Stimulated activated effector memory CD8-positive, alpha-beta T cell treated with anti-CD3 and anti-CD28 coated beads, Interleukin-12 subunit alpha, Interleukin-12 subunit beta, amount 100 ng/mL, for 72 hours (primary cell): ENCODE data around the gene SAT2.

Source experiments
- ATAC-seq: fragments of 150-1000 bp; cut with Tn5 transposase; 2 replicates; pipeline ENCODE4 v1.10.0; 2021
- DNase-seq, 2 donors: peaks; one replicate each; pipeline ENCODE4 v3.0.0; 2021 to 2022; ENCODE audit warnings: low spot score in 2 of 2
- H3K27ac Mint-ChIP-seq: one replicate; pipeline ENCODE4 v1.8.0; 2022; ENCODE audit warnings: mild to moderate bottlenecking, mixed read lengths
- H3K36me3 Mint-ChIP-seq: one replicate; pipeline ENCODE4 v1.8.0; 2022; ENCODE audit warnings: mild to moderate bottlenecking, mixed read lengths
- H3K4me1 Mint-ChIP-seq: one replicate; pipeline ENCODE4 v1.8.0; 2022; ENCODE audit warnings: mixed read lengths
- H3K4me3 Mint-ChIP-seq: one replicate; pipeline ENCODE4 v1.8.0; 2022; ENCODE audit warnings: mild to moderate bottlenecking, mixed read lengths
- H3K9me3 Mint-ChIP-seq: one replicate; pipeline ENCODE4 v1.8.0; 2022; ENCODE audit warnings: mixed read lengths

SAT2 gene

GRCh38 chr17:7589204-7589868 lies 38.3 kb downstream of the SAT2 start:
- DNase-seq (peak; percentile 47 to 81), ATAC-seq (peak; percentile 80)
- H3K4me1 Mint-ChIP-seq: peaks cover 20% of the 10 kb centered on the region

GRCh38 chr17:7588553-7589203 lies 38.9 kb downstream of the SAT2 start:
- DNase-seq (peak in 1 of 2 donors; percentile 51), ATAC-seq (no peak)
- Mint-ChIP-seq H3K27ac (peak overlapping the region; percentile 49), H3K4me1 (peaks cover 22% of the 10 kb centered on the region), H3K4me3 (no peak overlapping the region), H3K9me3 (no peaks in the 10 kb centered on the region), H3K36me3 (peaks cover 73% of the 10 kb centered on the region)

More at GRCh38 chr17:7589204-7589868, 38.3 kb downstream of the SAT2 start:
- Mint-ChIP-seq H3K27ac (no peak overlapping the region), H3K4me3 (no peak overlapping the region), H3K9me3 (no peaks in the 10 kb centered on the region), H3K36me3 (peaks cover 73% of the 10 kb centered on the region)

- ATAC-seq (no peak), DNase-seq (no peak)
- Mint-ChIP-seq H3K4me3 (no peak overlapping the region), H3K9me3 (no peaks in the 10 kb centered on the region), H3K27ac (peak overlapping the region; percentile 49), H3K36me3 (peaks cover 70% of the 10 kb centered on the region), H3K4me1 (peaks cover 29% of the 10 kb centered on the region)
These were observed 40.0 kb downstream of the SAT2 start for GRCh38 chr17:7587420-7588151.

GRCh38 chr17:7586673-7587419 lies 40.8 kb downstream of the SAT2 start:
- Mint-ChIP-seq H3K9me3 (no peaks in the 10 kb centered on the region), H3K36me3 (peaks cover 69% of the 10 kb centered on the region), H3K4me1 (peaks cover 35% of the 10 kb centered on the region), H3K4me3 (no peak overlapping the region), H3K27ac (peak overlapping the region; percentile 49)
- DNase-seq (no peak), ATAC-seq (no peak)

- peaks cover 79% of the 10 kb centered on the region for H3K36me3 Mint-ChIP-seq
- peak within 1 kb of the TSS; percentile 93 for H3K4me3 Mint-ChIP-seq
- DNase-seq: peak; percentile 87 to 97
- peak; percentile 84 for ATAC-seq
- H3K27ac Mint-ChIP-seq: peak within 1 kb of the TSS; percentile 97
- H3K4me1 Mint-ChIP-seq: peaks cover 66% of the 10 kb centered on the region
- no peaks in the 10 kb centered on the region for H3K9me3 Mint-ChIP-seq
These were observed 44.1 kb downstream of the SAT2 start, which contains the start of gene MPDU1 for GRCh38 chr17:7583253-7584109. TSS of gene MPDU1 (plus strand) at chr17:7583852. CDS start at chr17:7583863, 11 bp downstream.

- no peak for ATAC-seq
- DNase-seq: peak in 1 of 2 donors; percentile 53
- H3K9me3 Mint-ChIP-seq: no peaks in the 10 kb centered on the region
- peaks cover 75% of the 10 kb centered on the region for H3K4me1 Mint-ChIP-seq
- H3K27ac Mint-ChIP-seq: peak overlapping the region; percentile 97
- H3K36me3 Mint-ChIP-seq: peaks cover 79% of the 10 kb centered on the region
- peak overlapping the region; percentile 93 for H3K4me3 Mint-ChIP-seq
These were observed 45.0 kb downstream of the SAT2 start for GRCh38 chr17:7582396-7583252.

GRCh38 chr17:7580604-7581575 lies 46.7 kb downstream of the SAT2 start:
- H3K9me3 Mint-ChIP-seq: no peaks in the 10 kb centered on the region
- H3K4me3 Mint-ChIP-seq: peak overlapping the region; percentile 93
- H3K4me1 Mint-ChIP-seq: peaks cover 84% of the 10 kb centered on the region
- DNase-seq (peak in 1 of 2 donors; percentile 51), ATAC-seq (no peak)
- peaks cover 85% of the 10 kb centered on the region for H3K36me3 Mint-ChIP-seq
- H3K27ac Mint-ChIP-seq: peak overlapping the region; percentile 97

GRCh38 chr17:7579834-7580603 lies 47.6 kb downstream of the SAT2 start:
- ATAC-seq: peak; percentile 2

GRCh38 chr17:7579001-7579833 lies 48.4 kb downstream of the SAT2 start, which contains the start of gene CD68:
TSS of gene CD68 (plus strand) at chr17:7579638. CDS start at chr17:7579678, 40 bp downstream.
- DNase-seq: peak; percentile 53 to 85

More at GRCh38 chr17:7579834-7580603, 47.6 kb downstream of the SAT2 start:
- DNase-seq: no peak
- Mint-ChIP-seq H3K27ac (peak overlapping the region; percentile 97), H3K4me3 (peak overlapping the region; percentile 93), H3K9me3 (no peaks in the 10 kb centered on the region), H3K36me3 (peaks cover 90% of the 10 kb centered on the region), H3K4me1 (peaks cover 85% of the 10 kb centered on the region)

GRCh38 chr17:7577327-7578199 lies 50.1 kb downstream of the SAT2 start:
- Mint-ChIP-seq H3K4me3 (peak overlapping the region; percentile 94), H3K4me1 (peaks cover 92% of the 10 kb centered on the region), H3K9me3 (no peaks in the 10 kb centered on the region), H3K27ac (peak overlapping the region; percentile 100), H3K36me3 (peaks cover 94% of the 10 kb centered on the region)
- no peak for DNase-seq
- ATAC-seq: no peak

More at GRCh38 chr17:7579001-7579833, 48.4 kb downstream of the SAT2 start, which contains the start of gene CD68:
- Mint-ChIP-seq H3K4me3 (peak within 1 kb of the TSS; percentile 93), H3K36me3 (peaks cover 90% of the 10 kb centered on the region), H3K27ac (peak within 1 kb of the TSS; percentile 97), H3K4me1 (peaks cover 85% of the 10 kb centered on the region), H3K9me3 (no peaks in the 10 kb centered on the region)
- peak; percentile 80 for ATAC-seq
